Islet of Langerhans (tissue), 1 donor: ENCODE measurements around the gene STK24.
"Not testable (repeated sequence)": the region's sequence is repeated elsewhere in the genome, so short reads cannot be mapped to it uniquely, and the experiment has no call there.

Experiments used
- FAIRE-seq: peaks from one replicate; lab custom pipeline; 2011; peaks lifted over from hg19 to GRCh38; lab: Jason Lieb, UNC

Gene STK24

DNA sequence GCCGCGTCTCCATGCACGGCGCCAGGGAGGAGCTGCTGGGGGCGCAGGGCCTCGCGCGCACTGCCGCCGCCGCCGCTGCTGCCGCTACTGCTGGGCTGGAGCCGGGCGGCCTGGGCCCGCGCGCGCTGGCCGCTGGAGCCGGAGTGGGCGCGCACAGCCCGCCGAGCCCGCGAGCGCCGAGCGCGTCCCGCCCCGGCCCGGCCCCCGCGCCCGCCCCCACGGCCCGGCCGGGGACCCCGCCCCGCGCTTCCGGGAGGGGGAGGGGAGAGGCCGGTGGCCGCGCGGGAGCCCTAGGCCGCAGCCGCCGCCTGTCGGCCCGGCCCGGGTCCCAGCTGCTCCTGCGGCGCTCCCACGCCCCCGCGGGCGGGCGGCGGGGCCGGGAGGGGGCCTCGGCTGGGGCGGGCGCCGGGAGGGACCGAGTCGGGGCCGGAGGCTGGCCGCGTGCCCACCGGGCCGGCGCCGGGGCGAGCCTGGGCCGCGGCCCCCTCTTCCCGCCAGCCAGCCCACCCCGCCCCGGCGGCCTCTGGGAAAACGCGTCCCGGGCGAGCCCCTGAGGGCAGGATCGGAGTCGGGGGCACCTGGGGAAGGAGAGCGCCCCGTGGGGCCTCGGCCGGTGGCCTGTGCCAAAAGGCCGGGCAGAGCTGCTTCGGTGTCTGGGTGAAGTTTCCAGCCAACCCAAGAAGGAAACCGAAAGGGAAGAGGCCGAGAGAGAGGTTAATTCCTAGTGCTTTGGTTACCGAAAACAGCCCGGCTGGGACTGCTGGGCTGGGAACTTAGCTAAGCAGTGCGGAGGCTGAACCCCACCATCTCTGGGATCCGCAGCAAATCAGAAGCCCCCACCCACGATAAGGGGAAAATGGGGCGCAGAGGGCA, at the start of gene STK24:
STK24 (minus strand) TSS at position 145 of the 873 bp plus-strand sequence. CDS start 321 bp downstream, outside the sequence.
- no peak for FAIRE-seq

DNA sequence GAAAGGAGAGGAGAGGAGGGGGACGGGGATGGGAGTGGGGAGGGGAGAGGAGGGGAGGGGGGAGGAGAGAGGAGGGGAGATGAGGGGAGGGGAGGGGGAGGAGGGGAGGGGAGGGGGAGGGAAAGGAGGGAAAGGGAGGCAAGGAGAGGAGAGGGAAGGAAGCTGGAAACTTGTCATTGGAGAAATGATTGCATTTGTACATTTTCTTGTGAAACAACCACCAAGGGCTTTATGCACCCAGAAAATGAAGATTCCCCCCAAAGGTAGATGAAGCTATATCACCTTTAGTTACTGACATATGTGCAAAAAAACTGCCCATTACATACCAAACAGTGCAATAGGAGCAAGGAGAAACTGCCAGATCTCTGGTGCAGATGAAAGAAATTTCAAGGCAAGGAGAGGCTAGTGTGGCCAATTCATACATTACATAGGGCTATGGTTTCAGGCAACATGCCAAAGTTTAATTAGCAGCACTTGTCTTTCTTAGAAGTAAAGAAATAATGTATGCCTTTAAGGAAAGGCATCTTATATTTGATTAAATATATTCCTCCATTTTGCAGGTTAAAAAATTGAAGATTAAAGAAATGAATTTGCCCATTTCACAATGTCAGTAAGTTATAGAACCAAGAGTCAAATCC, 49.5 kb upstream of the STK24 start:
- no peak for FAIRE-seq

GRCh38 chr13:98624589-98624988, 47.7 kb upstream of the STK24 start:
- FAIRE-seq, result not testable (repeated sequence)

- no peak for FAIRE-seq
Measured at GRCh38 chr13:98622931-98623331, 46.0 kb upstream of the STK24 start.

- FAIRE-seq, result no peak
Measured at GRCh38 chr13:98619556-98619955, 42.6 kb upstream of the STK24 start.

- FAIRE-seq, result not testable (repeated sequence)
Measured at GRCh38 chr13:98615595-98615994, 38.7 kb upstream of the STK24 start.

- no peak for FAIRE-seq
Measured at GRCh38 chr13:98613591-98613990, 36.7 kb upstream of the STK24 start.

GRCh38 chr13:98609756-98610155, 32.8 kb upstream of the STK24 start:
- no peak for FAIRE-seq

- FAIRE-seq, result no peak
Measured at GRCh38 chr13:98606296-98606695, 29.4 kb upstream of the STK24 start.

GRCh38 chr13:98599502-98600328, 22.8 kb upstream of the STK24 start:
- FAIRE-seq, result no peak

GRCh38 chr13:98598043-98598442, 21.1 kb upstream of the STK24 start:
- no peak for FAIRE-seq

DNA sequence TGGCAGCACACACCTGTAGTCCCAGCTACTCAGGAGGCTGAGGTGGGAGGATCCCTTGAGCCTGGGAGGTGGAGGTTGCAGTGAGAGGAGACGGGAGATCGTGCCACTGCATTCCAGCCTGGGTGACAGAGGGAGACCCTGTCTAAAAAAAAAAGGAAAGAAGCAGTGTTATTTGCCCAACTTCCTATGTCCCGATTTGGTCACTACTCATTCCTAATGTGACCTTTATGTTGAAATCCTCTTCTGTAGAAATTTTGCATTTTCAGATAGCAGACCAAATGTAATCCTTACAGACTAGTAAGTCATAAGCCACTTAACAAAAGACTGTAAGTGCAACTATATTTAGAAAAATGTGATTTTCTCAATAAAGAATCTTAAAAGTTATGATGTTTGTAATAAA, 18.2 kb upstream of the STK24 start:
- no peak for FAIRE-seq

DNA sequence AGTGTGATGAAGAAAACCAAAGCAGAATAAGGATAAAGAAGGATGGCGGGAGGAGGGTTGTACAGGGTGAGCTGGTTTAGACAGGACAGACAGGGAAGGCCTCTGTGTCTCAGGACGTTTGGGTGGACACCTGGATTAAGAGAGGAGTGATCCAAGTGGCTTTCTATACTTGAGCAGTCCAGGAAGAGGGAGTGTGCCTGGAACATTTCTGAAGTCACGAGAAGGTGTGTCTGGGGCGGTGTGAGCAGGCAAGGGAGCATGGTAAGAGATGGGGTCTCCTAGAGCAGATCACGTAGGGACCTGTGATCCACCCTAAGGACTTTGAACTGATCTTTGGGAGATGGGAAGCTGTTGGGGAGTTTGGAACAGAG, 15.4 kb upstream of the STK24 start:
- no peak for FAIRE-seq

- FAIRE-seq, result no peak
Measured at GRCh38 chr13:98591721-98592361, 14.9 kb upstream of the STK24 start.

DNA sequence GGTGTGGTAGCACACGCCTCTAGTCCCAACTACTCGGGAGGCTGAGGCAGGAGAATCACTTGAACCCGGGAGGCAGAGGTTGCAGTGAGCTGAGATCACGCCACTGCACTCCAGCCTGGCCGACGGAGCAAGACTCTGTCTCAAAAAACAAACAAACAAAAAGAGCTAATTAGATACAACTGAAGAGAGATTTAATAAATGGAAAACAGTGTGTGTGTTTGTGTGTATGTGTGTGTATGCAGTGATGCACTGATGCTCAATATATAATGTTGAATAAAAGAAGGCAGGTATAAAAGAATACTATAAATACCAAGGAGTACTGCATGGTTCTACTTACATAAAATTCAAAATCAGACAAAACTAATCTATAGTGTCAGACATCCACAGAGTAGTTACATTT, 13.6 kb upstream of the STK24 start:
- not testable (repeated sequence) for FAIRE-seq

DNA sequence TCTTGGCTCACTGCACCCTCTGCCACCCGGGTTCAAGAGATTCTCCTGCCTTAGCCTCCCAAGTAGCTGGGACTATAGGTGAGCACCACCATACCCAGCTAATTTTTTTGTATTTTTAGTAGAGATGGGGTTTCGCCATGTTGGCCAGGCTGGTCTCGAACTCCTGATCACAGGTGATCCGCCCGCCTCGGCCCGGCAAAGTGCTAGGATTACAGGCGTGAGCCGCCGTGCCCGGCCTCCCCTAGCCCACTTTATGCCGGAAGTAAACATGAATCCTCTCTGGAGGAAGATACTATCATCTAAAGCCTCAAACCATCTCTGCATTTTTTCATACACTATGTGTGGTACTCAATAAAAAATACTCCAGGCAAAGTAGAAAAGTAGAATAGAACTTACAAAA, 12.6 kb upstream of the STK24 start:
- not testable (repeated sequence) for FAIRE-seq

DNA sequence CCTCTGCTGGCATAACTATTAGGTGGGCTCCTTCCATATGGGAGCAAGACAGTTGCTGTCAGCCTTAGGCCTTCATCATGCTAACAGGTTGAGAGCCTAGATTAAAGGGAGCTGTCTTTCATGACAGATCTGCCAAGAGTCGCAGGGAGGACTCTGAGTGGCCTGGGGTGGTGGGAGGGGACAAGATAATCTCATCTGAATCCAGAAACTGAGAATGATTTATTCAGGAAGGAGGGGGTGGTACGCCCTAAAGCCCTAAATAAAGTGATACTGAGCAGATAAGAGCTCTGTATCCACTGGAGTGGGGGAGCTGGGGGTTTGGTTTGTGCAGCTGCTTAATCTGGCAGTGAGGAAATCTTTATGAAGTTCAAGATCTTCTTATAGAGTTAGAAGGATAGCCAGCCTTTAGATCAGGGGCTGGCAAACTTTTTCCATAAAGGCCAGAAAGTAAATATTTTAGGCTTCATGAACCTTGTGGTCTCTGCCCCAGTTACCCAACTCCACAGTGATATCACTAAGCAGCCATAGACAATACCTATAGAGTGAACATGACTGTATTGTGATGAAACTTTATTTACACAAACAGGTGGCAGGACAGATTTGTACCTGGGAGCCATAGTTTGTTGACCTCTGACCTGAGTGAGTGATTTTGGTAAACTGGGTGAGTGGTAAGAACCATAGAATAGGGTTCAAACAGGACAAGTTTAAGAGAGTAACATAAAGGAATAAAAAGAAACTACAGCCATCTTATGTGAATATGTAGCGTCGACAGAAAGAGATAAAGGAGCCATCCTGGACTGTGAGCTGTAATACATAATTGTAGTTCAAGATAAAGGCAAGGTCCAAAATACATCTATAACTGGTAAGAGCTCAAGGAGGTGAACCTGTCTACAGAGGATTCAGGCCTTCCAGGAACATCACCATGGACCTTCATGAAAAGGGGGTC, 9.8 kb upstream of the STK24 start:
- no peak for FAIRE-seq

DNA sequence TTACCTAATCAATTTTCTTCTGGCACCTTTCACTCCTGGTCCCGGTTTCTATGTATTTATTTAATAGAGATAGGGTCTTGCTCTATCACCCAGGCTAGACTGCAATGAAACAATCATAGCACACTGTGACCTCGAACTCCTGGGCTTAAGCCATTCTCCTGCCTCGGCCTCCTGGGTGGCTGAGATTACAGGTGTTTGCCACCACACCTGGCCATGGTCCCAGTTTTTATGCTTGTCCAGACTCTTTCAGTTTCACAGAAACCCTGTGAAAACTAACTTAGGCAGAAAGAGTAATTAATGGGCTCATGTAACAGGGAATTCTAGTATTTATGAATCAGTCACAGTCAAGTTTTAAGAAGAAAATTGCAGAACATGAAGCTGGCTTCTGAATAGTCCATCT, 9.0 kb upstream of the STK24 start:
- FAIRE-seq, result no peak

- FAIRE-seq, result no peak
Measured at GRCh38 chr13:98585398-98585754, 8.5 kb upstream of the STK24 start.

DNA sequence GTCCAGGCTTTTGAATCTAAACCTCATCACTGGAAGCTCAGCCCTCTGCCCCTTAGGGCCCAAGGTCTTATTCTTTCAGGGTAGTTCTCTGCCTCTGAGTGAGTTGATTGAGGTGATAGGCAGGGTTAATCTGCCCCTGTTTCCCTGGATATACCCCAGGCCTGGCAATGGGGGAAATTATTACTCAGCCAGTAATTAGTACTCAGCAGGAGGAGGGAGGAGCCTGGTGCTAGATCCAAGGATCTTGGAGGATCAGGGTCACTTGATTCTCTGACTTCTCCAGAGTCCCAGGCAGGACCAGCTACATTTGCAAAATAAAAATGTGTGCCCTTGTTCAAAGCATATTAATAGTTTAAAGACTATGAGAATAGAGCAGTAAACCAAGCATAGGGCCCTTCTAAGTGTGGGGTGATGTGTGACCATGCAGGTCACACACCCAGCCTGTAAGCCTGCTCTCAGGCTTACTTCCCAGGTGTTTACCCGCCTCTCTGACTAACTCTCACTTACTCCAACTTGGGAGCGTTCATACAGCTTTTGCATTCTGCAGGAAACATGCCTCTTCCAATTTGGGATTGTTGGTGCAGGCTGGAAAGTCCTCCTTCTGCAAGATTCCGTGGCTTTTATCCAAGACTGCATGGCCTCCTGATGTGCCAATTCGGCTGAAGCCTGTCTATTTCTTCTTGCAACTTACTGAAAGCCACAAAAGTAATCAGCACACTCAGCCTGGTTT, 7.9 kb upstream of the STK24 start:
- no peak for FAIRE-seq

- FAIRE-seq, result no peak
Measured at GRCh38 chr13:98582947-98583346, 6.0 kb upstream of the STK24 start.
